Neural cell (in vitro differentiated cells): ENCODE results near the gene KPTN. TPM values are rescaled to one million over a fixed set of nuclear protein-coding genes. Genes with fewer than 3 reads are reported as not detected.
A peak's percentile ranks its signal among the peaks of the same experiment; 100 is the strongest.

ENCODE experiments used
- H2AFZ ChIP-seq: fragments of 200-600, 300-800 bp; sonication (generic), shearing (Covaris generic); 2 replicates; pipeline ENCODE4 v1.6.0; 2014; ENCODE audit warnings: low read depth, mild to moderate bottlenecking, antibody characterized with exemption, low read length, moderate library complexity
- H3F3A ChIP-seq: fragments of 200-600 bp; shearing (Covaris generic); 2 replicates; pipeline ENCODE4 v1.6.1; 2016; ENCODE audit warnings: mild to moderate bottlenecking, moderate library complexity, mixed read lengths, antibody characterized with exemption, low read length; ENCODE audit not compliant: insufficient read depth, poor library complexity, severe bottlenecking
- H3K27ac ChIP-seq: fragments of 200-600, 300-800 bp; sonication (generic), shearing (Covaris generic); 2 replicates; pipeline ENCODE4 v1.5.1; 2014; ENCODE audit warnings: mild to moderate bottlenecking, low read length, moderate library complexity
- H3K27me3 ChIP-seq: fragments of 300-800, 200-600 bp; sonication (generic), shearing (Covaris generic); 2 replicates; pipeline ENCODE4 v1.6.0; 2014; ENCODE audit warnings: mild to moderate bottlenecking, low read depth, low read length, moderate library complexity; ENCODE audit not compliant: insufficient read depth
- H3K36me3 ChIP-seq: fragments of 300-800, 200-600 bp; sonication (generic), shearing (Covaris generic); 2 replicates; pipeline ENCODE4 v1.5.1; 2014; ENCODE audit warnings: mild to moderate bottlenecking, antibody characterized with exemption, low read length, moderate library complexity; ENCODE audit not compliant: insufficient read depth
- H3K4me2 ChIP-seq: fragments of 300-800, 200-600 bp; sonication (generic), shearing (Covaris generic); 2 replicates; pipeline ENCODE4 v1.6.0; 2014; ENCODE audit warnings: mild to moderate bottlenecking, low read length
- H3K4me3 ChIP-seq: fragments of 300-800, 200-600 bp; sonication (generic), shearing (Covaris generic); 2 replicates; pipeline ENCODE4 v1.5.1; 2014; ENCODE audit warnings: mild to moderate bottlenecking, low read length, moderate library complexity
- H3K79me2 ChIP-seq: fragments of 200-600 bp; shearing (Covaris generic); replicated peaks from 2 replicates; pipeline ENCODE4 v1.6.0; 2014; ENCODE audit warnings: mild to moderate bottlenecking, low read length, moderate library complexity; ENCODE audit not compliant: insufficient read depth
- H3K9ac ChIP-seq: fragments of 300-800, 200-600 bp; sonication (generic), shearing (Covaris generic); 2 replicates; pipeline ENCODE4 v1.6.1; 2016; ENCODE audit warnings: mild to moderate bottlenecking, low read length, mixed read lengths
- H3K9me2 ChIP-seq: fragments of 200-600 bp; shearing (Covaris generic); 2 replicates; pipeline ENCODE4 v1.6.1; 2016; ENCODE audit warnings: mild to moderate bottlenecking, low read length, mixed read lengths; ENCODE audit not compliant: insufficient read depth
- H3K9me3 ChIP-seq: fragments of 200-600, 300-800 bp; sonication (generic), shearing (Covaris generic); 2 replicates; pipeline ENCODE4 v1.6.1; 2016; ENCODE audit warnings: mild to moderate bottlenecking, mixed run types, low read length, moderate library complexity, mixed read lengths
- H4K20me1 ChIP-seq: fragments of 200-600 bp; shearing (Covaris generic); 2 replicates; pipeline ENCODE4 v1.6.1; 2016; ENCODE audit warnings: mild to moderate bottlenecking, mixed run types; ENCODE audit not compliant: insufficient read depth
- CTCF ChIP-seq: fragments of 450-650 bp; IDR thresholded peaks from 2 replicates; pipeline ENCODE4 v1.5.1; 2014; ENCODE audit warnings: antibody characterized with exemption, mild to moderate bottlenecking, moderate library complexity; ENCODE audit not compliant: poor library complexity, severe bottlenecking
- EP300 ChIP-seq: fragments of 450-650 bp; conservative IDR thresholded peaks from 2 replicates; pipeline ENCODE4 v1.6.1; 2014; ENCODE audit warnings: antibody characterized with exemption, mild to moderate bottlenecking, moderate library complexity; ENCODE audit not compliant: poor library complexity, severe bottlenecking
- EZH2 ChIP-seq: fragments of 200-600, 300-800 bp; shearing (Covaris generic), sonication (generic); IDR thresholded peaks from 2 replicates; pipeline ENCODE4 v1.6.1; 2014; ENCODE audit warnings: antibody characterized with exemption, low read length, borderline replicate concordance, mild to moderate bottlenecking; ENCODE audit not compliant: insufficient read depth, poor library complexity, severe bottlenecking
- MXI1 ChIP-seq: fragments of 450-650 bp; conservative IDR thresholded peaks from 2 replicates; pipeline ENCODE4 v1.6.1; 2014; ENCODE audit warnings: antibody characterized with exemption, mild to moderate bottlenecking; ENCODE audit not compliant: poor library complexity, severe bottlenecking
- POLR2AphosphoS5 ChIP-seq: IDR thresholded peaks from 2 replicates; pipeline ENCODE4 v1.6.1; 2012
- RAD21 ChIP-seq: fragments of 450-650 bp; conservative IDR thresholded peaks from 2 replicates; pipeline ENCODE4 v1.6.1; 2014; ENCODE audit warnings: antibody characterized with exemption, mild to moderate bottlenecking, moderate library complexity
- REST ChIP-seq: IDR thresholded peaks from 2 replicates; pipeline ENCODE4 v1.6.1; 2012; ENCODE audit warnings: borderline replicate concordance
- SMC3 ChIP-seq: fragments of 450-650 bp; conservative IDR thresholded peaks from 2 replicates; pipeline ENCODE4 v1.6.1; 2014; ENCODE audit warnings: antibody characterized with exemption, mild to moderate bottlenecking, moderate library complexity; ENCODE audit not compliant: poor library complexity
- TAF1 ChIP-seq: IDR thresholded peaks from 2 replicates; pipeline ENCODE4 v1.6.1; 2012; ENCODE audit warnings: low read depth
- polyA plus RNA-seq: library from polyadenylated mRNA; depleted of rRNA; stranded (reverse); fragments of >200 nt; gene quantifications from 2 replicates; pipeline ENCODE4 v1.2.3, GENCODE V29; 2014

Gene KPTN
- polyA plus RNA-seq, 1 donor from 2014 or later, result 23.8 TPM

GRCh38 chr19:47443331-47443730, 40.7 kb downstream of the KPTN start:
- H3K27ac ChIP-seq, result peak overlapping the region; percentile 49
- no peak overlapping the region for H3K4me3 ChIP-seq
- no peaks in the 10 kb centered on the region for H3K9me2 ChIP-seq
- H3K4me2 ChIP-seq, result no peak overlapping the region
- no peaks in the 10 kb centered on the region for H3F3A ChIP-seq
- no peak overlapping the region for H2AFZ ChIP-seq
- H3K27me3 ChIP-seq, result peaks cover 5% of the 10 kb centered on the region
- H4K20me1 ChIP-seq, result no peaks in the 10 kb centered on the region
- TF ChIP-seq POLR2AphosphoS5 (no peak), RAD21 (no peak), REST (no peak), SMC3 (no peak), EP300 (no peak)
- H3K9me3 ChIP-seq, result no peaks in the 10 kb centered on the region
- no peaks in the 10 kb centered on the region for H3K79me2 ChIP-seq
- no peaks in the 10 kb centered on the region for H3K36me3 ChIP-seq
- no peak overlapping the region for H3K9ac ChIP-seq

- Histone ChIP-seq H3K79me2 (no peaks in the 10 kb centered on the region), H3K27ac (no peak overlapping the region), H3F3A (no peaks in the 10 kb centered on the region), H3K4me3 (no peak overlapping the region), H3K4me2 (no peak overlapping the region), H3K36me3 (no peaks in the 10 kb centered on the region), H4K20me1 (no peaks in the 10 kb centered on the region), H2AFZ (no peak overlapping the region), H3K9me3 (no peaks in the 10 kb centered on the region), H3K27me3 (no peaks in the 10 kb centered on the region), H3K9me2 (no peaks in the 10 kb centered on the region), H3K9ac (no peak overlapping the region)
- TF ChIP-seq MXI1 (no peak), EP300 (no peak), SMC3 (no peak), REST (no peak), RAD21 (no peak), POLR2AphosphoS5 (no peak)
Measured at GRCh38 chr19:47438793-47439220, 45.2 kb downstream of the KPTN start.

GRCh38 chr19:47437500-47437899, 46.5 kb downstream of the KPTN start:
- peak overlapping the region; percentile 86 for H3K27ac ChIP-seq
- H4K20me1 ChIP-seq, result no peaks in the 10 kb centered on the region
- H3K9me2 ChIP-seq, result no peaks in the 10 kb centered on the region
- H3K4me2 ChIP-seq, result no peak overlapping the region
- H3K27me3 ChIP-seq, result no peaks in the 10 kb centered on the region
- H2AFZ ChIP-seq, result no peak overlapping the region
- no peak overlapping the region for H3K4me3 ChIP-seq
- H3K36me3 ChIP-seq, result no peaks in the 10 kb centered on the region
- no peaks in the 10 kb centered on the region for H3K79me2 ChIP-seq
- no peak for TF ChIP-seq POLR2AphosphoS5
- TF ChIP-seq CTCF, result no peak
- no peak for TF ChIP-seq EZH2
- TF ChIP-seq MXI1, result no peak
- TF ChIP-seq RAD21, result no peak
- TF ChIP-seq REST, result no peak
- TF ChIP-seq TAF1, result no peak
- no peak for TF ChIP-seq EP300
- no peak for TF ChIP-seq SMC3
- no peaks in the 10 kb centered on the region for H3K9me3 ChIP-seq
- H3K9ac ChIP-seq, result peak overlapping the region; percentile 65
- H3F3A ChIP-seq, result no peaks in the 10 kb centered on the region
